Upper lobe of left lung (tissue), 6 donors: ENCODE data around the gene MAST4. TPM values are rescaled to one million over a fixed set of nuclear protein-coding genes. Genes with fewer than 3 reads are reported as not detected.

Source experiments
- ATAC-seq, 2 donors: fragments of 200-7000 bp; cut with Tn5 transposase; one replicate each; pipeline ENCODE4 v1.9.1; 2022; ENCODE audit warnings: mild to moderate bottlenecking in 2 of 2, moderate library complexity in 2 of 2; ENCODE audit not compliant: low FRiP score in 2 of 2
- DNase-seq, 2 donors: peaks; one replicate each; pipeline ENCODE4 v3.0.0-alpha.2; 2019 to 2020
- H3K27ac ChIP-seq, 4 donors: fragments of 200-600 bp; sonication (generic); one replicate each; pipeline ENCODE4 v1.5.1; 2016 to 2019
- H3K27me3 ChIP-seq, 4 donors: fragments of 200-600 bp; sonication (generic); one replicate each; pipeline ENCODE4 v1.5.1; 2017 to 2019
- H3K36me3 ChIP-seq, 4 donors: fragments of 200-600 bp; sonication (generic); one replicate each; pipeline ENCODE4 v1.5.1; 2016 to 2019
- H3K4me1 ChIP-seq, 4 donors: fragments of 200-600 bp; sonication (generic); one replicate each; pipeline ENCODE4 v1.5.1; 2018 to 2019
- H3K4me3 ChIP-seq, 4 donors: fragments of 200-600 bp; sonication (generic); one replicate each; pipeline ENCODE4 v1.5.1; 2017 to 2019; ENCODE audit warnings: mild to moderate bottlenecking in 2 of 4, moderate library complexity in 1 of 4
- H3K9me3 ChIP-seq, 4 donors: fragments of 200-600 bp; sonication (generic); one replicate each; pipeline ENCODE4 v1.5.1; 2018 to 2019
- EP300 ChIP-seq, 4 donors: sonication (generic); formaldehyde crosslinking; IDR thresholded peaks; one replicate each; pipeline ENCODE4 v1.5.1; 2017; ENCODE audit warnings: antibody characterized with exemption in 4 of 4, control low read depth in 2 of 4
- POLR2A ChIP-seq, 4 donors: fragments of 450-650 bp; IDR thresholded peaks; one replicate each; pipeline ENCODE4 v1.5.1; 2016 to 2017; ENCODE audit warnings: antibody characterized with exemption in 4 of 4, mild to moderate bottlenecking in 2 of 4
- POLR2AphosphoS5 ChIP-seq, 2 donors: sonication (generic); formaldehyde crosslinking; IDR thresholded peaks; one replicate each; pipeline ENCODE4 v1.5.1; 2017; ENCODE audit warnings: antibody characterized with exemption in 2 of 2
- WGBS, 2 donors: methylation state at CpG; one replicate each; pipeline ENCODE4 v1.1.5; 2017 to 2018; 5-methylcytosine and 5-hydroxymethylcytosine counted together
- total RNA-seq, 6 donors: library from RNA; depleted of rRNA in 4 of 6; stranded (reverse); fragments of >200 nt in 4 of 6; gene quantifications; one replicate each; pipeline versions ENCODE4 v1.1.0 to v1.2.1, GENCODE V29; 2016 to 2021
- TF ChIP-seq, protein P1 (sequence below), 6 experiments: fragments of 450-650 bp in 4 of 6; fragments of 200-600 bp in 2 of 6; sonication (generic) in 2 of 6; IDR thresholded peaks; one replicate each; pipeline ENCODE4 v1.5.1; 2016 to 2019; ENCODE audit warnings: antibody characterized with exemption in 6 of 6
- donor health status: DM: no; HTN: no; CAD: no; lungs with moderate emphysema.
- donor health status: DM: no; HTN: yes; CAD: no; lungs with severe emphysema.

MAST4 gene
- total RNA-seq, 6 donors from 2014 or later: 44.8 to 229 (median 66.4) TPM

GRCh38 chr5:66904189-66904588, 308.0 kb downstream of the MAST4 start:
- TF ChIP-seq, protein P1, sequence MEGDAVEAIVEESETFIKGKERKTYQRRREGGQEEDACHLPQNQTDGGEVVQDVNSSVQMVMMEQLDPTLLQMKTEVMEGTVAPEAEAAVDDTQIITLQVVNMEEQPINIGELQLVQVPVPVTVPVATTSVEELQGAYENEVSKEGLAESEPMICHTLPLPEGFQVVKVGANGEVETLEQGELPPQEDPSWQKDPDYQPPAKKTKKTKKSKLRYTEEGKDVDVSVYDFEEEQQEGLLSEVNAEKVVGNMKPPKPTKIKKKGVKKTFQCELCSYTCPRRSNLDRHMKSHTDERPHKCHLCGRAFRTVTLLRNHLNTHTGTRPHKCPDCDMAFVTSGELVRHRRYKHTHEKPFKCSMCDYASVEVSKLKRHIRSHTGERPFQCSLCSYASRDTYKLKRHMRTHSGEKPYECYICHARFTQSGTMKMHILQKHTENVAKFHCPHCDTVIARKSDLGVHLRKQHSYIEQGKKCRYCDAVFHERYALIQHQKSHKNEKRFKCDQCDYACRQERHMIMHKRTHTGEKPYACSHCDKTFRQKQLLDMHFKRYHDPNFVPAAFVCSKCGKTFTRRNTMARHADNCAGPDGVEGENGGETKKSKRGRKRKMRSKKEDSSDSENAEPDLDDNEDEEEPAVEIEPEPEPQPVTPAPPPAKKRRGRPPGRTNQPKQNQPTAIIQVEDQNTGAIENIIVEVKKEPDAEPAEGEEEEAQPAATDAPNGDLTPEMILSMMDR (IDR thresholded peaks at IDR 0.05): no peak
- no peak for TF ChIP-seq EP300 (IDR thresholded peaks at IDR 0.05)
- no peak for TF ChIP-seq POLR2A (IDR thresholded peaks at IDR 0.05)
- no peak for TF ChIP-seq POLR2AphosphoS5 (IDR thresholded peaks at IDR 0.05)
- Histone ChIP-seq H3K36me3 (no peaks in the 10 kb centered on the region), H3K4me1 (peaks cover 0 to 3% (median 0%) of the 10 kb centered on the region in 4 donors), H3K27ac (no peak overlapping the region), H3K27me3 (no peaks in the 10 kb centered on the region), H3K4me3 (no peak overlapping the region), H3K9me3 (no peaks in the 10 kb centered on the region)
- WGBS, 2 donors: 39 to 58% methylated on average over 3 of the region's 3 CpGs
- ATAC-seq (no peak), DNase-seq (no peak)

GRCh38 chr5:66906021-66906420, 309.8 kb downstream of the MAST4 start:
- TF ChIP-seq, protein P1 (IDR thresholded peaks at IDR 0.05): no peak
- TF ChIP-seq POLR2A (IDR thresholded peaks at IDR 0.05): no peak
- no peak for TF ChIP-seq POLR2AphosphoS5 (IDR thresholded peaks at IDR 0.05)
- no peak for TF ChIP-seq EP300 (IDR thresholded peaks at IDR 0.05)
- ATAC-seq: no peak
- 76 to 80% methylated on average over 3 of the region's 3 CpGs for whole genome bisulfite sequencing, 2 donors

GRCh38 chr5:66908230-66908629, 312.0 kb downstream of the MAST4 start:
- no peak for ATAC-seq
- H3K9me3 ChIP-seq: no peaks in the 10 kb centered on the region
- DNase-seq: no peak
- peaks cover 0 to 3% (median 0%) of the 10 kb centered on the region in 4 donors for H3K4me1 ChIP-seq
- no peak for TF ChIP-seq POLR2A (IDR thresholded peaks at IDR 0.05)
- TF ChIP-seq EP300 (IDR thresholded peaks at IDR 0.05): no peak
- no peak for TF ChIP-seq POLR2AphosphoS5 (IDR thresholded peaks at IDR 0.05)
- TF ChIP-seq, protein P1 (IDR thresholded peaks at IDR 0.05): no peak
- H3K27ac ChIP-seq: no peak overlapping the region
- H3K36me3 ChIP-seq: no peaks in the 10 kb centered on the region
- H3K27me3 ChIP-seq: no peaks in the 10 kb centered on the region
- H3K4me3 ChIP-seq: no peak overlapping the region
- 48 to 53% methylated on average over 1 of the region's 1 CpG for WGBS, 2 donors

More at GRCh38 chr5:66906021-66906420, 309.8 kb downstream of the MAST4 start:
- Histone ChIP-seq H3K9me3 (no peaks in the 10 kb centered on the region), H3K27me3 (no peaks in the 10 kb centered on the region), H3K36me3 (no peaks in the 10 kb centered on the region), H3K4me1 (peaks cover 0 to 3% (median 0%) of the 10 kb centered on the region in 4 donors), H3K27ac (no peak overlapping the region), H3K4me3 (no peak overlapping the region)
- no peak for DNase-seq

DNA sequence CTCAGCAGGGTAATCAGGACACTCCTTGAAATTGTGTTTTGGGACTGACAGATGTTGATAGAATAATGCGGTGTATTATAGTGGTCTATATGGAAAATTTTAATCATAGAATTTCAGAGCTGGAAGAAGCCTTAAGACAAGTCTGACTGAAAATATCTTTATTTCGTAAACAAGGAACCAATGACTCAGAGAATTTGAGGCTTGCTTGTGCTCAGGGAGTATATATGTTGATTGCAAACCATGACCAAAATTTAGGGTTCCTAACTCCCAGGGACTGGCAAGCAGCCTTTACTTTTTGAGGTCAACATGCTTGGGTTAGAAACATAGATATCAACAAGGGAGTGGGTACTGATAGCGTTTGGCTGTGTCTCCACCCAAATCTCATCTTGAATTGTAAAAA, 313.2 kb downstream of the MAST4 start:
- no peak for TF ChIP-seq EP300 (IDR thresholded peaks at IDR 0.05)
- TF ChIP-seq, protein P1 (IDR thresholded peaks at IDR 0.05): no peak
- no peak for TF ChIP-seq POLR2AphosphoS5 (IDR thresholded peaks at IDR 0.05)
- no peak for TF ChIP-seq POLR2A (IDR thresholded peaks at IDR 0.05)
- H3K36me3 ChIP-seq: no peaks in the 10 kb centered on the region
- DNase-seq (no peak), ATAC-seq (no peak)
- peaks cover 0 to 3% (median 0%) of the 10 kb centered on the region in 4 donors for H3K4me1 ChIP-seq
- H3K4me3 ChIP-seq: no peak overlapping the region
- no peaks in the 10 kb centered on the region for H3K27me3 ChIP-seq
- WGBS, 2 donors: 84 to 93% methylated on average over 3 of the region's 3 CpGs
- H3K9me3 ChIP-seq: no peaks in the 10 kb centered on the region
- H3K27ac ChIP-seq: no peak overlapping the region

DNA sequence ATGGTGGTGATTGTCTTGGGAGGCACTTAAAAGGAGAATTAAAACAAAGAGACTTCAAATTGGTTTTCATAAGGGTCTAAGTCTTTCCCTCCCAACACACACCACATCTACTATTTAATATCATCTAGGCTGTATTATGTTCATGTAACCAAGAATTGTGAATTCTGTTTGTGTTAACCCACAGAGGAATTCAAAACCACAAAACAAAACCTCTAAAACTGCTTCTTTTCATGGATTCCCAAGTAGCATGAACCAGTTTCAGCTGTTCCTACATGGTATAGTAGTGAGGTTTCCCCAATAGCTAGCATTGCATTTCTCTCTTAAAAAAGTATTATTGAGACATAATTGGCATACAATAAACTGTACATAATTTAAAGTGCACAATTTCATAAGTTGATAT, 316.6 kb downstream of the MAST4 start:
- Histone ChIP-seq H3K27ac (no peak overlapping the region), H3K4me1 (peaks cover 0 to 3% (median 0%) of the 10 kb centered on the region in 4 donors), H3K27me3 (no peaks in the 10 kb centered on the region), H3K36me3 (no peaks in the 10 kb centered on the region), H3K9me3 (no peaks in the 10 kb centered on the region), H3K4me3 (no peak overlapping the region)
- ATAC-seq: no peak
- TF ChIP-seq POLR2A (IDR thresholded peaks at IDR 0.05) (no peak), POLR2AphosphoS5 (IDR thresholded peaks at IDR 0.05) (no peak), EP300 (IDR thresholded peaks at IDR 0.05) (no peak)
- TF ChIP-seq, protein P1 (IDR thresholded peaks at IDR 0.05): no peak
- no peak for DNase-seq
